Upper lobe of left lung (tissue), 6 donors: ENCODE measurements around the gene KIF18B. TPM values are rescaled to one million over a fixed set of nuclear protein-coding genes. Genes with fewer than 3 reads are reported as not detected.

Experiments used
- ATAC-seq, 2 donors: fragments of 200-7000 bp; cut with Tn5 transposase; one replicate each; pipeline ENCODE4 v1.9.1; 2022; ENCODE audit warnings: mild to moderate bottlenecking in 2 of 2, moderate library complexity in 2 of 2; ENCODE audit not compliant: low FRiP score in 2 of 2
- DNase-seq, 2 donors: peaks; one replicate each; pipeline ENCODE4 v3.0.0-alpha.2; 2019 to 2020
- H3K27ac ChIP-seq, 4 donors: fragments of 200-600 bp; sonication (generic); one replicate each; pipeline ENCODE4 v1.5.1; 2016 to 2019
- H3K27me3 ChIP-seq, 4 donors: fragments of 200-600 bp; sonication (generic); one replicate each; pipeline ENCODE4 v1.5.1; 2017 to 2019
- H3K36me3 ChIP-seq, 4 donors: fragments of 200-600 bp; sonication (generic); one replicate each; pipeline ENCODE4 v1.5.1; 2016 to 2019
- H3K4me1 ChIP-seq, 4 donors: fragments of 200-600 bp; sonication (generic); one replicate each; pipeline ENCODE4 v1.5.1; 2018 to 2019
- H3K4me3 ChIP-seq, 4 donors: fragments of 200-600 bp; sonication (generic); one replicate each; pipeline ENCODE4 v1.5.1; 2017 to 2019; ENCODE audit warnings: mild to moderate bottlenecking in 2 of 4, moderate library complexity in 1 of 4
- H3K9me3 ChIP-seq, 4 donors: fragments of 200-600 bp; sonication (generic); one replicate each; pipeline ENCODE4 v1.5.1; 2018 to 2019
- EP300 ChIP-seq, 4 donors: sonication (generic); formaldehyde crosslinking; IDR thresholded peaks; one replicate each; pipeline ENCODE4 v1.5.1; 2017; ENCODE audit warnings: antibody characterized with exemption in 4 of 4, control low read depth in 2 of 4
- POLR2A ChIP-seq, 4 donors: fragments of 450-650 bp; IDR thresholded peaks; one replicate each; pipeline ENCODE4 v1.5.1; 2016 to 2017; ENCODE audit warnings: antibody characterized with exemption in 4 of 4, mild to moderate bottlenecking in 2 of 4
- POLR2AphosphoS5 ChIP-seq, 2 donors: sonication (generic); formaldehyde crosslinking; IDR thresholded peaks; one replicate each; pipeline ENCODE4 v1.5.1; 2017; ENCODE audit warnings: antibody characterized with exemption in 2 of 2
- WGBS, 2 donors: methylation state at CpG; one replicate each; pipeline ENCODE4 v1.1.5; 2017 to 2018; 5-methylcytosine and 5-hydroxymethylcytosine counted together
- total RNA-seq, 6 donors: library from RNA; depleted of rRNA in 4 of 6; stranded (reverse); fragments of >200 nt in 4 of 6; gene quantifications; one replicate each; pipeline versions ENCODE4 v1.1.0 to v1.2.1, GENCODE V29; 2016 to 2021
- TF ChIP-seq, protein P1 (sequence below), 6 experiments: fragments of 450-650 bp in 4 of 6; fragments of 200-600 bp in 2 of 6; sonication (generic) in 2 of 6; IDR thresholded peaks; one replicate each; pipeline ENCODE4 v1.5.1; 2016 to 2019; ENCODE audit warnings: antibody characterized with exemption in 6 of 6
- donor health status: DM: no; HTN: no; CAD: no; lungs with moderate emphysema.
- donor health status: DM: no; HTN: yes; CAD: no; lungs with severe emphysema.

Gene KIF18B
- total RNA-seq, 6 donors from 2014 or later: 0.49 to 2.9 (median 1.3) TPM

DNA sequence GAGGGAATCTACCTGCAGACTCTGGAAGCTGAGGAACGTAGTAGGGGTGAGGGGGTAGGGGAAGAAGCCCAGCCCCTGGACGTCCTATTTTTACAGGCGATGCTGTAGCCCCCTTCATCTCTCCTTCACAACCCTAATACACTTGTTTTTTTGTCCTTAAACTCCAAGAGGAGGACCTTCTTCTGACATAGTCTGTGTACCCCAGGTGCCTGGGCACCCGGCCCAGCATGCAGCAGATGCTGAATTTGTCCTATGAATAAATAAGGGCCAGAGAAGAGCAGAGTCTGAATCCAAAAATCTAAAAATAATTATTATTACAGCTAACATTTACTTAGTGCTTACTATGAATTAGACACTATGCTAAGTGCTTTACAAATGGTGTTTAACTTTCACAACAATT, 5.1 kb downstream of the KIF18B start:
- Histone ChIP-seq H3K36me3 (no peaks in the 10 kb centered on the region), H3K27ac (no peak overlapping the region), H3K9me3 (peaks cover 0 to 5% (median 0%) of the 10 kb centered on the region in 4 donors), H3K27me3 (no peaks in the 10 kb centered on the region), H3K4me3 (no peak overlapping the region), H3K4me1 (peaks cover 5 to 9% (median 7%) of the 10 kb centered on the region in 4 donors)
- DNase-seq (no peak), ATAC-seq (no peak)
- TF ChIP-seq POLR2AphosphoS5 (IDR thresholded peaks at IDR 0.05) (no peak), POLR2A (IDR thresholded peaks at IDR 0.05) (no peak), EP300 (IDR thresholded peaks at IDR 0.05) (no peak)
- TF ChIP-seq, protein P1, sequence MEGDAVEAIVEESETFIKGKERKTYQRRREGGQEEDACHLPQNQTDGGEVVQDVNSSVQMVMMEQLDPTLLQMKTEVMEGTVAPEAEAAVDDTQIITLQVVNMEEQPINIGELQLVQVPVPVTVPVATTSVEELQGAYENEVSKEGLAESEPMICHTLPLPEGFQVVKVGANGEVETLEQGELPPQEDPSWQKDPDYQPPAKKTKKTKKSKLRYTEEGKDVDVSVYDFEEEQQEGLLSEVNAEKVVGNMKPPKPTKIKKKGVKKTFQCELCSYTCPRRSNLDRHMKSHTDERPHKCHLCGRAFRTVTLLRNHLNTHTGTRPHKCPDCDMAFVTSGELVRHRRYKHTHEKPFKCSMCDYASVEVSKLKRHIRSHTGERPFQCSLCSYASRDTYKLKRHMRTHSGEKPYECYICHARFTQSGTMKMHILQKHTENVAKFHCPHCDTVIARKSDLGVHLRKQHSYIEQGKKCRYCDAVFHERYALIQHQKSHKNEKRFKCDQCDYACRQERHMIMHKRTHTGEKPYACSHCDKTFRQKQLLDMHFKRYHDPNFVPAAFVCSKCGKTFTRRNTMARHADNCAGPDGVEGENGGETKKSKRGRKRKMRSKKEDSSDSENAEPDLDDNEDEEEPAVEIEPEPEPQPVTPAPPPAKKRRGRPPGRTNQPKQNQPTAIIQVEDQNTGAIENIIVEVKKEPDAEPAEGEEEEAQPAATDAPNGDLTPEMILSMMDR (IDR thresholded peaks at IDR 0.05): no peak
- 83 to 91% methylated on average over 4 of the region's 4 CpGs for WGBS, 2 donors

DNA sequence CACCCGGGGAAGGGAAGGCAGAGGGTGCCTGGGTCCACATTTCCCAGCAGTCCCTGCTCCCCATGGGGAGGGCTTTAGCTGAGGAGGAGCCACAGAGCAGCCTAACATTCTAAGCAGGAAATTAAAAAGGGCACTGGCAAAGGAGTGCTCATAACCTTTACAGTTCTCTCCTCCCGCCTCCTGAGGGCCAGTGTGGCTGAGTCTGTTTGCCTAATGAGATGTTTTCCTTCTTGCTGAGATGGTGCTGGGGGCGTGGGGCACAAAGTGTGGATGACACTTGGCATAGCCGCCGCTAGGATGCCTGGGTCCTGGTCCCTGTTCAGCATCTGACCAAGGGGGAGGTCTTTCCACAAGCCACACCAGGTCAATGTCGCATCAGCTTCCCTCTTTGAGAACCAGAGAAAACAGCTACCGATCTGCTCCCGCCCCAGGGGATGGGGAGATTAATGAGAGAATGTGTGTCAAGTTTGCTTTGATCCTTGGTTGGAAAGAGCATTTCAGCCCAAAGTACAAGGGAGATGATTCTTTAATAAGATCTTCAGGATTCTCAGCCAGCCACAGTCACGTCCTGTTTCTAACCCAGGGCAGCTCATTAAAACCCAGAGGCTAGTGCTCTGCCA, 5.8 kb downstream of the KIF18B start:
- Histone ChIP-seq H3K27ac (no peak overlapping the region), H3K27me3 (no peaks in the 10 kb centered on the region), H3K9me3 (peaks cover 0 to 5% (median 0%) of the 10 kb centered on the region in 4 donors), H3K4me1 (peaks cover 0 to 3% (median 1%) of the 10 kb centered on the region in 4 donors), H3K36me3 (no peaks in the 10 kb centered on the region), H3K4me3 (no peak overlapping the region)
- 79 to 90% methylated on average over 7 to 9 of the region's 9 CpGs for WGBS, 2 donors
- TF ChIP-seq POLR2AphosphoS5 (IDR thresholded peaks at IDR 0.05) (no peak), POLR2A (IDR thresholded peaks at IDR 0.05) (no peak), EP300 (IDR thresholded peaks at IDR 0.05) (no peak)
- TF ChIP-seq, protein P1 (IDR thresholded peaks at IDR 0.05): no peak
- DNase-seq (no peak), ATAC-seq (no peak)

DNA sequence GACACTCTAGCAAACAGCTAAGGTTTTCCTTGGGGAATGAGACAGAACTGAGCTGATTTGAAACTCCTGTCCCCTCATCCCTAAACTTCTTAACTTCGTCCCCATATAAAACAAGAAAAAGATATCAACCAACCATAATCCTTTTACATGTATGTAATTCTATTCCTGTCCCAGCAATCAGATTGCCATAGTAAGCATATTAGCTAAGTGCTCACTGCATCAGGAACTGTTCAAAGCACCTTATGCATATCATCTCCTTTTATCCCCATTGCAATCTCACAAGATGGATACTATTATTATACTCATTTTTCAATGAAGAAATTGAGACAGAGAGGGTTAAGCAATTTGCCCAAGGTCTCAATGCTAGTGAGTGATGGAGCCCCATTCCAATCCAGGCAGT, 6.8 kb downstream of the KIF18B start:
- H3K27me3 ChIP-seq: no peaks in the 10 kb centered on the region
- ATAC-seq (no peak), DNase-seq (no peak)
- TF ChIP-seq, protein P1 (IDR thresholded peaks at IDR 0.05): no peak
- TF ChIP-seq EP300 (IDR thresholded peaks at IDR 0.05) (no peak), POLR2AphosphoS5 (IDR thresholded peaks at IDR 0.05) (no peak), POLR2A (IDR thresholded peaks at IDR 0.05) (no peak)
- H3K27ac ChIP-seq: no peak overlapping the region
- H3K9me3 ChIP-seq: peaks cover 0 to 5% (median 0%) of the 10 kb centered on the region in 4 donors
- no peaks in the 10 kb centered on the region for H3K4me1 ChIP-seq
- H3K36me3 ChIP-seq: no peaks in the 10 kb centered on the region
- no peak overlapping the region for H3K4me3 ChIP-seq
- 81 to 82% methylated on average over 1 of the region's 1 CpG for WGBS, 2 donors

DNA sequence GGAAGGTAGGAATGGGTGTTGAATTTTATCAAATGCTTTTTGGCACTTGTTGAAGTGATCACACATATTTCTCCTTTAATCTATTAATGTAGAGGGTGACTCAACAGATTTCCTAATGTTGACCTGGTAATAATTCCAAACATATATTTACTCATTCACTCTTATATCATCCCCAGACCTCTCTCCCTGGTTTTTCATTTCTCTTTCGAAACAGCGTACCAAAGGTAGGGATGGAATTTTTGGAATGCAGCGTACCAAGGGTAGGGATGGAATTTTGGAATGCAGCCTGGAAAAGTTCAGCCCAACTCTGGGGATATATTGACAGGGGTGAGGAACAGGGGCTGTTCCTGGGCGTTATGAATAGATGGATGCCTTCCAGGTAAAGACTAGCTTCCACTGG, 7.3 kb downstream of the KIF18B start:
- 66 to 68% methylated on average over 4 of the region's 4 CpGs for WGBS, 2 donors
- Histone ChIP-seq H3K4me3 (no peak overlapping the region), H3K27me3 (no peaks in the 10 kb centered on the region), H3K36me3 (no peaks in the 10 kb centered on the region), H3K9me3 (peaks cover 0 to 5% (median 0%) of the 10 kb centered on the region in 4 donors), H3K27ac (no peak overlapping the region), H3K4me1 (no peaks in the 10 kb centered on the region)
- TF ChIP-seq EP300 (IDR thresholded peaks at IDR 0.05): no peak
- TF ChIP-seq, protein P1 (IDR thresholded peaks at IDR 0.05): no peak
- no peak for TF ChIP-seq POLR2A (IDR thresholded peaks at IDR 0.05)
- no peak for TF ChIP-seq POLR2AphosphoS5 (IDR thresholded peaks at IDR 0.05)
- DNase-seq (no peak), ATAC-seq (no peak)

DNA sequence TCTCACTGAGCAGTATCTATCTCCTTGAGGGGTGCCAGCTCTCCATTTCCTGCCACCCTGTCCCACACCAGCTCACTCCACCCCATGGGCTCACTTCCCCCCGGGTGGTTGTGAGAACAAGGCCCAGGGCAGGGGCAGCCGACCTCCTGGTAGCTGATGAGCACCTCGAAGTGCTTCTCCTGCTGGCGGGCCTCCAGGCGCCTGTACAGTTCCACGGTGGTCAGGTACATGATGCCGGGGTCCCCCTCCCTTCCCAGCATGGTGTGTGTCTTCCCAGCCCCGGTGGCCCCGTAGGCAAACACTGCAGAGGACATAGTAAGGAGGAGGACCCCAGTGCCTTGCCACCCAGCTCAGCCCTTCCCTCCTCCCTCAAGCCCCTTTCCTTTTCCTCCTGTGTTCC, 12.5 kb downstream of the KIF18B start:
- Histone ChIP-seq H3K27ac (no peak overlapping the region), H3K4me1 (no peaks in the 10 kb centered on the region), H3K9me3 (peaks cover 0 to 5% (median 0%) of the 10 kb centered on the region in 4 donors), H3K4me3 (no peak overlapping the region), H3K36me3 (no peaks in the 10 kb centered on the region), H3K27me3 (no peaks in the 10 kb centered on the region)
- no peak for DNase-seq
- ATAC-seq: no peak
- TF ChIP-seq, protein P1 (IDR thresholded peaks at IDR 0.05): no peak
- TF ChIP-seq POLR2AphosphoS5 (IDR thresholded peaks at IDR 0.05) (no peak), EP300 (IDR thresholded peaks at IDR 0.05) (no peak), POLR2A (IDR thresholded peaks at IDR 0.05) (no peak)
- WGBS, 2 donors: 87 to 92% methylated on average over 7 to 9 of the region's 9 CpGs
